EL (cell line): ENCODE measurements around the gene TP73.

Source experiments
- DNase-seq: peaks from one replicate; pipeline ENCODE4 v3.0.0-alpha.2; 2016

The TP73 gene

GRCh38 chr1:3785456-3786157 is 133.3 kb downstream of the TP73 start:
- no peak for DNase-seq
